ENCODE results near the gene RARG. TPM values are rescaled to one million over a fixed set of nuclear protein-coding genes. Genes with fewer than 3 reads are reported as not detected.

RARG gene
- total RNA-seq (2014; rRNA removed; shearing (Covaris generic)): 5.6 and 7.0 TPM in 2 replicates
- polyA plus RNA-seq (2015; cell fraction: cytosol; rRNA removed): 22.1 and 28.0 TPM in 2 replicates
- polyA plus RNA-seq (2015; cell fraction: nucleus; rRNA removed): 14.9 and 19.2 TPM in 2 replicates

GRCh38 chr12:53231921-53232645 is at the start of gene RARG:
Gene RARG (minus strand): TSS chr12:53232209. CDS start chr12:53227545, 4,664 bp downstream.
- in situ Hi-C loops (cut with HindIII; ENCODE audit: low pct_unique_long_range_greater_than_20kb, low sequenced_read_pairs): no loop called here
- DNase-seq (ENCODE audit: low read depth, low spot score): no peak

DNA sequence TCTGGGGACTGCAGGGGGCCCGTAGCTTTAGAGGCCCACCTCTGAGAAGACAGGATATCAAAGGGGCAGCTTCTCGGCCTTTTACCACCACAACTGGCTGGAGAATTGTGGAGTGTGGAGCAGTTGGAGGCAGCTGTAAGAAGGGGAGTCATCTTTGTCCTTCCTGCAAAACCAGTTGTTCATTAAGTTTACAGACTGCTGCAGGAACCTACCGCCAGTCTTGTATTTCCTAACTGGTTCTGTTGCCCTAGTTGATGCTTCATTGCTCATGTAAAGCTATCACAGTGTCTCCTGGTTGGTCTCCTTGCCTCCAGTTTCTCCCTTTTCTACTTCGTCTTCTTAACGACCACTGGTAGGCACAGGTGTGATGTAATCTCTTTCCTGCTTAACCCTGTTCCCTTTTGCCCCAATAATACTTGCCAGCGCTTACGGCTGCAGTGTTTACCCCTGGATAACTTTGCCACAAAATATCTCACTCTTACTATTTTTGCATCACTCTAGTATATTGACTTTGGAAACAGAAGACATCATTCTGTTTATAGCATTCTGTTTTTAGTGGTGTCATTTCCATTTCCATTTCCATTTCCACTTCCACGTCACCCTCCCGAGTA is 48.0 kb upstream of the RARG start:
- in situ Hi-C loops (cut with HindIII; ENCODE audit: low pct_unique_long_range_greater_than_20kb, low sequenced_read_pairs): no loop called here
- DNase-seq (ENCODE audit: low read depth, low spot score): no peak

DNA sequence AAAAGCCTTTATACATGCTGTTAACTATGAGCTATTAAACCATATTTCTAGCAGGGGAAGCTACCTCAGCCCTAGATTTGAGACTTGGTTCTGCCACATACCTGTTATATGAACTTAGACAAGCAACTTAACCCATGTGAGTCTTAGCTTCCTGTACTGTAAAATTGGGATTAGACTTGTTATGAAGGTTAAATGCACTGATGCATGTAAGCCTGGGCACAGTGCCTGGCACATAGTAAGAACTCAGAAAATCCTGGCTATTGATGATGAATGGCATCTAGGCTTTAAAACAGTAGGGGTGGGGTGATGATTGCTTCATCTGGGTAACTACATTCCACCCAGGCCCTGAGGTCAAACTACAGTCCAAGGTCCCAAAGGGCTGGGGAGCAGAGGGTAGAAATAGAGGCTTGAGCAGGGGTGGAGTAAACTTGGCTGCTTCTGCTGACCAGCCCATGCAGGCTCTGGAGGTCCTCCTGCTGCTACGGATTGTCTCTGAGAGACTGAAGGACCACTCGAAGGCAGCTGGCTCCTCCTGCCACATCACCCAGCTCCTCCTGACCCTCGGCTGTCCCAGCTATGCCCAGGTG is 47.4 kb upstream of the RARG start:
- in situ Hi-C loops (cut with HindIII; ENCODE audit: low pct_unique_long_range_greater_than_20kb, low sequenced_read_pairs): no loop called here
- no peak for DNase-seq (ENCODE audit: low read depth, low spot score)

GRCh38 chr12:53277981-53278380 is 46.0 kb upstream of the RARG start:
- in situ Hi-C loops (cut with HindIII; ENCODE audit: low pct_unique_long_range_greater_than_20kb, low sequenced_read_pairs): no loop called here
- no peak for DNase-seq (ENCODE audit: low read depth, low spot score)

- in situ Hi-C loops (cut with HindIII; ENCODE audit: low pct_unique_long_range_greater_than_20kb, low sequenced_read_pairs): no loop called here
Observed at GRCh38 chr12:53276511-53276910, 44.5 kb upstream of the RARG start.

GRCh38 chr12:53274445-53274844 is 42.4 kb upstream of the RARG start:
- DNase-seq (ENCODE audit: low read depth, low spot score): no peak
- in situ Hi-C loops (cut with HindIII; ENCODE audit: low pct_unique_long_range_greater_than_20kb, low sequenced_read_pairs): no loop called here

More at GRCh38 chr12:53276511-53276910, 44.5 kb upstream of the RARG start:
- no peak for DNase-seq (ENCODE audit: low read depth, low spot score)

- in situ Hi-C loops (cut with HindIII; ENCODE audit: low pct_unique_long_range_greater_than_20kb, low sequenced_read_pairs): no loop called here
Observed at GRCh38 chr12:53268630-53269562, 36.9 kb upstream of the RARG start.

GRCh38 chr12:53267999-53268629 is 36.1 kb upstream of the RARG start, which contains the start of gene ESPL1:
Gene ESPL1 (plus strand): TSS chr12:53268299. CDS start chr12:53268767, 468 bp downstream.
- in situ Hi-C loops (cut with HindIII; ENCODE audit: low pct_unique_long_range_greater_than_20kb, low sequenced_read_pairs): no loop called here
- DNase-seq (ENCODE audit: low read depth, low spot score): peak; percentile 71

More at GRCh38 chr12:53268630-53269562, 36.9 kb upstream of the RARG start:
- DNase-seq (ENCODE audit: low read depth, low spot score): no peak

DNA sequence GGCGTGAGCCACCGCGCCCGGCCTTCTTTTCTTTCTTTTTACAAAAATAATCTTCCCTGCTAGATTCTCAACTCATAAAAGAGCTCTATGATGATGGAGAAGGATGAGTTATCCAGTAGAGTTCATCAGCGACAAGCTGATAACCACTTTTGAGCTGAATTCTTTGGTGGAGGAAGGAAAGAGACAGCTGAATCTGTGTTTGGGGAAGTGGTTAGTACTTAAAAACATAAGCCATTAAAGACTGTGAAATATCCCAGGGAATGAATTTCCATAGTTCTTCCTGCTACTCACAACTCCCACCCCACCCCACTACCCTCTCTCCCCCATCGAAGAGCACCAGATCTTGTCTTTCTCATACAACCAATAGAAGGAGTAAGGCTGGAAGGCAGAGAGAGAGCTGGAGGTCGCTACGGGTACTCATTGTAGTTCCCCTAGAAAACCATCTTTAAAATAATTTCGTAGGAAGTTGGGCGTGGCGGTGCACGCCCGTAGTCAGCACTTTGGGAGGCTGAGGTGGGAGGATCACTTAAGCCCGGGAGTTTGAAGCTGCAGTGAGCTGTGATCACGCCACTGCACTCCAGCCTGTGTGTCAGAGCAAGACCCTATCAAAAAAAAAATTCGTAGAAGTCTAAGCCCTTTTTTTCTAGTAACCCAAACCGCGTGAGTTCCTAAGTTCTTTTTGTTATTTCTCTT is 35.4 kb upstream of the RARG start:
- DNase-seq (ENCODE audit: low read depth, low spot score): peak; percentile 25
- in situ Hi-C loops (cut with HindIII; ENCODE audit: low pct_unique_long_range_greater_than_20kb, low sequenced_read_pairs): no loop called here

- DNase-seq (ENCODE audit: low read depth, low spot score): no peak
- in situ Hi-C loops (cut with HindIII; ENCODE audit: low pct_unique_long_range_greater_than_20kb, low sequenced_read_pairs): no loop called here
Observed at GRCh38 chr12:53265783-53266182, 33.8 kb upstream of the RARG start.

- in situ Hi-C loops (cut with HindIII; ENCODE audit: low pct_unique_long_range_greater_than_20kb, low sequenced_read_pairs): no loop called here
- DNase-seq (ENCODE audit: low read depth, low spot score): no peak
Observed at GRCh38 chr12:53259891-53260290, 27.9 kb upstream of the RARG start.

GRCh38 chr12:53258541-53259539 is 26.8 kb upstream of the RARG start:
- no peak for DNase-seq (ENCODE audit: low read depth, low spot score)
- in situ Hi-C loops (cut with HindIII; ENCODE audit: low pct_unique_long_range_greater_than_20kb, low sequenced_read_pairs): no loop called here

DNA sequence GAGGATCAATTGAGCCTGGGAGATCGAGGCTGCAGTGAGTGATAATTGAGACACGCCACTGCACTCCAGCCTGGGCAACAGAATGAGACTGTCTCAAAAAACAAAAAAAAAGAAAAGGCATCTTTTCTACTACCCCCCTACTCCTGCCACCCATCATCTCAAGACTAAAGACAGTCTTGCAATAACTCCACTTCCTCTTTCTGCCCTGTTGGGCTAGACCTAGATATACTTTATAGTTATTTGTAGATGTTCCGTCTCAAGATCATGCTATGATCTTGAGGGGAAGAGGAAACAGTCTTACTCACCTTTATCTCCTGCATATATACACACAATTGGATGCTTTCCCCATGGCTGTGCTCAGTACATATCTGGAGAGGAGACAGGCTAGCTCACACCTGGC is 24.0 kb upstream of the RARG start:
- DNase-seq (ENCODE audit: low read depth, low spot score): no peak
- in situ Hi-C loops (cut with HindIII; ENCODE audit: low pct_unique_long_range_greater_than_20kb, low sequenced_read_pairs): no loop called here

- DNase-seq (ENCODE audit: low read depth, low spot score): no peak
- in situ Hi-C loops (cut with HindIII; ENCODE audit: low pct_unique_long_range_greater_than_20kb, low sequenced_read_pairs): no loop called here
Observed at GRCh38 chr12:53254816-53255545, 23.0 kb upstream of the RARG start.

- DNase-seq (ENCODE audit: low read depth, low spot score): no peak
- in situ Hi-C loops (cut with HindIII; ENCODE audit: low pct_unique_long_range_greater_than_20kb, low sequenced_read_pairs): no loop called here
Observed at GRCh38 chr12:53253298-53253697, 21.3 kb upstream of the RARG start.
